ENCODE results near the gene TAF6L.
"Not testable (repeated sequence)": the region's sequence is repeated elsewhere in the genome, so short reads cannot be mapped to it uniquely, and the experiment has no call there.

- TF ChIP-seq SUZ12 (IDR thresholded peaks at IDR 0.05; ENCODE audit: extremely low read depth, insufficient read depth, insufficient read length); YY1 (IDR thresholded peaks at IDR 0.05; ENCODE audit: insufficient read depth, insufficient read length): not testable (repeated sequence)
Observed at GRCh38 chr11:62760867-62761227, 10.3 kb upstream of the TAF6L start.
